ENCODE data around the gene ZNF365.

- TF ChIP-seq EZH2 (IDR thresholded peaks at IDR 0.05; ENCODE audit: insufficient read depth, low read length) (no peak), CTCF (IDR thresholded peaks at IDR 0.05; ENCODE audit: insufficient read depth, low read depth, low read length) (no peak)
Observed at GRCh38 chr10:62433901-62434300, 59.7 kb downstream of the ZNF365 start.
